Upper lobe of right lung (tissue), 1 donor: ENCODE data around the gene SLC6A17. TPM values are rescaled to one million over a fixed set of nuclear protein-coding genes. Genes with fewer than 3 reads are reported as not detected.

Experiments used
- ATAC-seq: fragments of 200-7000 bp; cut with Tn5 transposase; one replicate; pipeline ENCODE4 v1.9.1; 2020; ENCODE audit warnings: mild to moderate bottlenecking, moderate library complexity
- DNase-seq: peaks from one replicate; pipeline ENCODE4 v3.0.0-alpha.2; 2020
- H3K27ac ChIP-seq: fragments of 200-600 bp; one replicate; pipeline ENCODE4 v1.8.0; 2022
- H3K27me3 ChIP-seq: fragments of 200-600 bp; one replicate; pipeline ENCODE4 v1.8.0; 2022; ENCODE audit warnings: mild to moderate bottlenecking
- H3K36me3 ChIP-seq: fragments of 200-600 bp; one replicate; pipeline ENCODE4 v1.8.0; 2022
- H3K4me1 ChIP-seq: fragments of 200-600 bp; one replicate; pipeline ENCODE4 v1.8.0; 2022
- H3K4me3 ChIP-seq: fragments of 200-600 bp; one replicate; pipeline ENCODE4 v1.8.0; 2022; ENCODE audit warnings: mild to moderate bottlenecking
- H3K9me3 ChIP-seq: fragments of 200-600 bp; one replicate; pipeline ENCODE4 v1.8.0; 2022
- intact Hi-C: fragments of 100-400 bp; cut with DNase I; formaldehyde crosslinking; loops from one replicate; pipeline ENCODE4 v1.11.0; 2022
- total RNA-seq: library from RNA; stranded (reverse); fragmentation: NEBNext Ultra II Directional; extraction: Animal tissue kit (Norgen Biotek cat#: 25700); gene quantifications from one replicate; pipeline ENCODE4 v1.2.1, GENCODE V29; 2021
- TF ChIP-seq, protein P1 (sequence below): fragments of 200-600 bp; IDR thresholded peaks from one replicate; pipeline ENCODE4 v1.8.0; 2022; ENCODE audit warnings: antibody characterized with exemption
- donor health status: DM: no; HTN: yes; CAD: no; lungs with severe emphysema.

The SLC6A17 gene
- total RNA-seq, 1 donor from 2014 or later, result 0.06 TPM

DNA sequence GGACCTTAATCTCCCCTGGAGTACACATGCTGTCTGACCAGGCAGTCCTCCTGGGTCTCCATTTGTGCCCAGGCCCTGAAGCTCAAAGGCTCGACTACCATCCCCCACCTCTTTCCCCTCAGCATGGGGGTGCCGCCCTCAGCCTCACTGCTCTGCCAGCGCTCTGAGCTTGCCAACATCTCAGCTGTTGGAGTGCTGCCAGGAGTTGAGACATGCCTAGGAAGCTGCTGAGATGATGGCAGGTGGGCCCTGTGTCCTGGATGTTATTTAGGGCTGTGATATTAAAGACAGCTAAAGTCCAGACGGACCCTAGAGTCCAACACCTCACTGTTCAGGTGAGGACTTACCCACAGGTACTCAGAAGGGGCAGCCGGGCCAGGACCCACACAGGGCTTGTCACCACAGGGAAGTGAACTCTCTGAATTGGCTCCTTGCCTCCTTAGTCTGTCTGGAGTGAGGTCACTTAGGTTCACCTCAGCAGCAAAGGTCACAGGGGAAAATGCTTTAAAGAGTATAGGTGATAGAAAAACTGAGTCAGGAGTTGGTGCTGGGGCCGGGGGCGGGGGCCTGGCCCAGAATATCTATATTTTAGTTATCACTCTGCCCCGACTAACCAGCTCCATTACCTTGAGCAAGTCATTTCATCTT lies 40.1 kb downstream of the SLC6A17 start:
- Histone ChIP-seq H3K4me3 (no peak overlapping the region), H3K9me3 (no peaks in the 10 kb centered on the region), H3K4me1 (no peaks in the 10 kb centered on the region), H3K27ac (no peak overlapping the region), H3K27me3 (peaks cover under 1% of the 10 kb centered on the region), H3K36me3 (no peaks in the 10 kb centered on the region)
- TF ChIP-seq, protein P1, sequence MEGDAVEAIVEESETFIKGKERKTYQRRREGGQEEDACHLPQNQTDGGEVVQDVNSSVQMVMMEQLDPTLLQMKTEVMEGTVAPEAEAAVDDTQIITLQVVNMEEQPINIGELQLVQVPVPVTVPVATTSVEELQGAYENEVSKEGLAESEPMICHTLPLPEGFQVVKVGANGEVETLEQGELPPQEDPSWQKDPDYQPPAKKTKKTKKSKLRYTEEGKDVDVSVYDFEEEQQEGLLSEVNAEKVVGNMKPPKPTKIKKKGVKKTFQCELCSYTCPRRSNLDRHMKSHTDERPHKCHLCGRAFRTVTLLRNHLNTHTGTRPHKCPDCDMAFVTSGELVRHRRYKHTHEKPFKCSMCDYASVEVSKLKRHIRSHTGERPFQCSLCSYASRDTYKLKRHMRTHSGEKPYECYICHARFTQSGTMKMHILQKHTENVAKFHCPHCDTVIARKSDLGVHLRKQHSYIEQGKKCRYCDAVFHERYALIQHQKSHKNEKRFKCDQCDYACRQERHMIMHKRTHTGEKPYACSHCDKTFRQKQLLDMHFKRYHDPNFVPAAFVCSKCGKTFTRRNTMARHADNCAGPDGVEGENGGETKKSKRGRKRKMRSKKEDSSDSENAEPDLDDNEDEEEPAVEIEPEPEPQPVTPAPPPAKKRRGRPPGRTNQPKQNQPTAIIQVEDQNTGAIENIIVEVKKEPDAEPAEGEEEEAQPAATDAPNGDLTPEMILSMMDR, result no peak
- DNase-seq (no peak), ATAC-seq (no peak)
- intact Hi-C loops, result no loop called here

GRCh38 chr1:110192541-110192940 lies 42.2 kb downstream of the SLC6A17 start:
- ATAC-seq, result no peak
- H3K27ac ChIP-seq, result no peak overlapping the region
- H3K4me1 ChIP-seq, result no peaks in the 10 kb centered on the region
- no peaks in the 10 kb centered on the region for H3K9me3 ChIP-seq
- DNase-seq, result no peak
- H3K27me3 ChIP-seq, result no peaks in the 10 kb centered on the region
- intact Hi-C loops, result no loop called here
- no peaks in the 10 kb centered on the region for H3K36me3 ChIP-seq
- TF ChIP-seq, protein P1, result no peak
- no peak overlapping the region for H3K4me3 ChIP-seq

DNA sequence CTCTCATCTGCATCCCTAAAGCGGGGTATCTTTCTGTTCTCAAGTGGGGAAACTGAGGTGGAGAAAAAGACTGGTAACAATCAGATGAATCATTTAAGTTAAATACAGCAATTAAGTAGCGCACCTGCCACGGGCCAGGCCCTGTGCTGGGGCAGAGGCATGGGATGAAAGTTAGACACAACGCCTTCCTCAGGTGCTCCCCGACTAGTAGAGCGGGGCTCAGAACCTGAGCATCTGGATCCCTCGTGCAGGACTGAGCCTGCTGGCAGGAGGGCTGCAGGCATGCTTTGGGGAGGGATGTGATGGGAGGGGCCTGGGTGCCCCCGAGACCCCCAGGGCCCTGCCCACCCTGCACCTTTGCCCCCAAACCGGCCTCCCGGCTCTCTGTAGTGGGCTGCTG lies 44.9 kb downstream of the SLC6A17 start:
- no peaks in the 10 kb centered on the region for H3K36me3 ChIP-seq
- H3K27ac ChIP-seq, result no peak overlapping the region
- DNase-seq, result no peak
- no peaks in the 10 kb centered on the region for H3K4me1 ChIP-seq
- no peak overlapping the region for H3K4me3 ChIP-seq
- ATAC-seq, result no peak
- intact Hi-C loops, result no loop called here
- no peaks in the 10 kb centered on the region for H3K9me3 ChIP-seq
- TF ChIP-seq, protein P1, result no peak
- H3K27me3 ChIP-seq, result no peaks in the 10 kb centered on the region

DNA sequence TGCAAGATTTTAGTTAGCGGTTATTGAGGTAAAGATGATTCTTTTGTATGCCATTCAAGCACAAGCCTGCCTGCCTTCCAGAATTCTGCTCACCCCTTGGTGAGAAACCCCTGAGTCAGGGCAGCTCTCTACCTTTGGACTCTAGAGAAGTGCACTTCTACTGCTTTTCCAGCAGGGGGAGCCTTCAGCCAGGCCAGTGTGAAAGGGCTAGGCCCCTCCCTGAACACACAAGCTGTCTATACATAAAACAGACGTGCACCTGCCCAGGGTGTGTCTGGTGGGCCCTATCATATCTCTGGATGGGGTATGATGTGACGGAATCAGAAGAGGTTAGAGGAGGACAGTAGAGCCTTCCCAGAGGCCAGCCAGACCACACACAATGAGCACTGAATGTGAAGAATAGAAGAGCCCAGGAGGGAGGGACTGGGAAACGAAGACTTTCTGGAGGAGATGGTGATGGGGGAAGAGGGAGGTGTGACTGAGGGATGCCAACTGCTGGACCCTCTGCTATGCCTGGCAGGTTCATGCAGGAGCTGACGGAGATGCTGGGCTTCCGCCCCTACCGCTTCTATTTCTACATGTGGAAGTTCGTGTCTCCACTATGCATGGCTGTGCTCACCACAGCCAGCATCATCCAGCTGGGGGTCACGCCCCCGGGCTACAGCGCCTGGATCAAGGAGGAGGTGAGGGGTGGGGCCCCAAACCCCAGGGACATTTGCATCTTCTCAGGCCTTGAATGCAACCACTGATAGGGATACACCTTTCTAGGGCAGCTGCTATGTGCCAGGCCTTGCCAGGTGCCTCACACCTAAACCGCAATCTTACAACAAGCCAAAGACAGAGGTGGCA lies 46.8 kb downstream of the SLC6A17 start:
- Histone ChIP-seq H3K27me3 (no peaks in the 10 kb centered on the region), H3K4me1 (no peaks in the 10 kb centered on the region), H3K4me3 (no peak overlapping the region), H3K9me3 (no peaks in the 10 kb centered on the region), H3K36me3 (no peaks in the 10 kb centered on the region), H3K27ac (no peak overlapping the region)
- peak; percentile 69 for ATAC-seq
- intact Hi-C loops, result no loop called here
- TF ChIP-seq, protein P1, result peak; percentile 76
- no peak for DNase-seq

GRCh38 chr1:110197905-110198629 lies 47.8 kb downstream of the SLC6A17 start:
- H3K27ac ChIP-seq, result no peak overlapping the region
- no peak for ATAC-seq
- no peak overlapping the region for H3K4me3 ChIP-seq
- TF ChIP-seq, protein P1, result no peak
- intact Hi-C loops, result no loop called here
- no peaks in the 10 kb centered on the region for H3K27me3 ChIP-seq
- H3K36me3 ChIP-seq, result no peaks in the 10 kb centered on the region
- DNase-seq, result no peak
- no peaks in the 10 kb centered on the region for H3K4me1 ChIP-seq
- no peaks in the 10 kb centered on the region for H3K9me3 ChIP-seq
